Measurements from ENCODE around the gene HOMER2.

The HOMER2 gene

GRCh38 chr15:82856397-82857170, 95.9 kb downstream of the HOMER2 start:
- no peak for DNase-seq (ENCODE audit: low read depth)

- no peak for DNase-seq (ENCODE audit: low read depth)
Measured at GRCh38 chr15:82855286-82856100, 97.0 kb downstream of the HOMER2 start.

DNA sequence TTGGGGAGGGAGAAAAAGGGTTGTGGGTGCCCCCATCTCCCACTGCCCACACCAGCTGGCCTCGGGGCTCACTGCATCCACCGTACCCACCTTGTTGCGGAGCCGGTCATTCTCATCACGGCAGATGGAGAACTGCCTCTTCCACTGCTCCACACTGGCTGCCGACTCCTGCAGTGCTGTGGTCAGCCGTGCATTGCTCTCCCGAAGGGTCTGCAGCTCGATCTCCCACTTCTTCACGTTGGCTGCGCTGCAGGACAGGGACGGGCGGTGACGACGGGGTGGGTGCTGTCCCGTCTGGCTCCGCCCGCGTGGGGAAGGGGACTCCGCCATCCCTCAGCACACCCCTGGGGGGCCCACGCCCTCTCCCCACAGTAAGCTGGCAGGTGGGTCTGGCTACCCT, 98.0 kb downstream of the HOMER2 start:
- DNase-seq (ENCODE audit: low read depth) = no peak

GRCh38 chr15:82852941-82853561, 99.5 kb downstream of the HOMER2 start:
- no peak for DNase-seq (ENCODE audit: low read depth)

GRCh38 chr15:82851981-82852511, 100.5 kb downstream of the HOMER2 start:
- DNase-seq (ENCODE audit: low read depth) = no peak

- DNase-seq (ENCODE audit: low read depth) = no peak
Measured at GRCh38 chr15:82851306-82851850, 101.1 kb downstream of the HOMER2 start.

- DNase-seq (ENCODE audit: low read depth) = no peak
Measured at GRCh38 chr15:82850731-82851130, 101.8 kb downstream of the HOMER2 start.

DNA sequence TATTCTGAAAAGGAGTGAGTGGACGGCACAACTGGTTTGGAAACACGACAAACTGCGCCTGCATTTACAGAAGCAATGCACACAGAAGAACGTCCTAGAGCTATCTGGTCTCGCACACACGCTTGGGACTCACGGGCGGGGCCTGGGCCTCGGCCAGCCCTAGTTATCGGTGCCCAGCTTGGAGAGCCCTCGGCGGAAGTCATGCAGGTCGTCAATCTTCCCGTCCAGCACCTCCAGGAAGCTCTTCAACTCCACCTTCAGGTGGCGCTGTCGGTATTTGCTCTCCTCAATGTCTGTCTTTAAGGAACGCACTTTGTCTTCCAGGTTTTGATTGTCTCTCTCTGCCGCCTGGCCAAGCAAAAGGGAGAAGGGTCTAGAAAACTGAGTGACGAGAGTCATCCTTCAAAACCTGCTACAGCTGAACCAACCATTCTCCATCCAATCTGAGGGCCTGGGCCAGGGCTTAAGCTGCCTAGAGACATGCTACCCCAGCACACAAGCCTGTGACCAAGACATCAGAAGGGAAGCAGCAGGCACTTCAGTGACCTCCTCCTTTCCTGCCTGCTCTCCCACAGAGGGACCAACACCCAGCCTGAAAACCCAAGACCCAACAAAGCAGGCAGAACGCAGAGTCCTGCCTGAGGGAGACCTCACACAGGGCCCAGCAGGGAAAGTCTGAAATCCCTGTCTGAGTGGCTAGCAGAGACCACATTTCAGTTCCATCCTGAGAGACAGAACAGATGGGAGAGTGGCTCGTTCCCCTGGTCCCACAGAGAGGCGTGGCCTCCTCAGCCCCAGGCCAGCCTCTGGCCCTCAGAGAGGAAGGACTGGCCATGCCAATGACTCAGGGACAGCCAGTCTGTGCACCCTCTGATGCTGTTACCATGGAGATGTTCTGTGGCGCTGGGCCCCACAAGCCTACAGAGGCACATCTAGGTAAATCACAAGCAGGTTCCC, 102.7 kb downstream of the HOMER2 start:
- DNase-seq (ENCODE audit: low read depth) = peak; percentile 98

DNA sequence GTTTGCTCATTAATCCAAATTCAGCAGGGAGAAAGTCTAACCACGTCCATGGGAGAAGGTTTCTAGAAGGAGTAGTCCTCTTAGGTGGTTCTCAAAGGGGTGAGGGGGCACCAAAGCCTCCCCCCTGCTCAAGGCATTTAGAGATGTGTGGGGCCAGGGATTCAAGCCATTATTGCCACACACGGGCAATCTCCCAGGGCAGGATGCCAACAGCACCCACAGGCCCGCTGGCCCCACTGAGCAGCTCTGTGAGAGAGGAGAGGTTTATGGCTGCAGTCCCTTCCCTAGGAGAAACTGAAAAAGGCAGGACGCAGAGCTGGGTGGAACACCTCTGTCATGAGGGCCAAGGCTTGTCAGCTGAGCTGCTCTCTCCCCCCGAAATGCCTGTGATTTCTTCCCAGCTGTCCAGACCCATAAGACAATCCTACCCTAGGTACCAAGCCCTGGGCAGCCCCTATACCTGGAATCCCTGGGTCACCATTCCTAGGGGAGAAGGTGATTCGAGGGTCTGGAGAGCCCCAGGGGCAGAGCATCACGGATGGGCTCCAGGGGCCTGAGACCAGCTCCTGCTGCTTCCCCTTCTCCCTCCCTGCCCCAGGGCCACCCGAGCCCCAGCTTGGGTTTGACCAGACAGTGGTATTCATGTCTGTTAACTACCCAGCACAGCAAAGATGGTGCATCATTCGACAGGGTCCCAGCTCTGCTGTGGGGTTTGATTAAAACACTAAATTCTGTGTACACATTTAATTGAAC, 104.1 kb downstream of the HOMER2 start:
- DNase-seq (ENCODE audit: low read depth) = no peak

DNA sequence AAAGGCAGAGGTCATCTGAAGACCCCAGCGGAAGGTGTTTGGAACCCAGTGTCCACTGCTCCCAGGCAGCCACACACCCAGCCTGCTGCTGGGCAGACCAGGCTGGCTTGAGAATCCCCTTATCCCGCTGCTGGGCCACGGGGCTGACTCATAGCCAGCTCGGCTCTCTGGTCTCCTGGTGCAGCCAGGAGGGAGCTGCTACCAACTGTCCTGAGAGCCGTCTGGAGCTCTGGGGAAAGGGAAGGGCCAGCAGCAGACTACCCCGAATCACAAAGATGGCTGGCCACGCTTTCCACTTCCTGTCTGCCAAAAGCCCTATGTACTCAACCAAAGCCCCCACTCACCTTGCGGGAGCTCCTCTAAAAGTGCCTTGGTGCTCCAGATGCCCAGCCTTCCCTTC, 104.8 kb downstream of the HOMER2 start:
- no peak for DNase-seq (ENCODE audit: low read depth)

DNA sequence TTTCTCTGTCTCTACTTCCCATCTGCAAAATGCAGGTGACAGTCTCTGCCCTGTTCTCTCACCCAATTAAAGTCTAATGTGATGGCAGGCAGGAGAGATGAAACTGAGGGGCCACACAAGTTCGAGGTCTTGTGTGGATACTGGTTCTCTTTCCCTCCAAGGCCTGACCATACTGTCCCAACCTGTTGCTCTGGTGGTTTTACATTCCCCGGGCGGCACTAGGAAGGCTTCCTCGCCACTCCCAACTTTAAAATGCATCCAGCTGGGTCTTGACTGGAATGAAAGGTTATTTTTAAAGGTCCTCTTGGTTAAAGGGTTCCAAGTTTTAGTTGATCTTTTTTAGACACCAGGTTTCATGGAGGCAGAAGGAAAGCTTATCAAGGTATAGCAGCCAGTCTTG, 105.9 kb downstream of the HOMER2 start:
- DNase-seq (ENCODE audit: low read depth) = no peak

DNA sequence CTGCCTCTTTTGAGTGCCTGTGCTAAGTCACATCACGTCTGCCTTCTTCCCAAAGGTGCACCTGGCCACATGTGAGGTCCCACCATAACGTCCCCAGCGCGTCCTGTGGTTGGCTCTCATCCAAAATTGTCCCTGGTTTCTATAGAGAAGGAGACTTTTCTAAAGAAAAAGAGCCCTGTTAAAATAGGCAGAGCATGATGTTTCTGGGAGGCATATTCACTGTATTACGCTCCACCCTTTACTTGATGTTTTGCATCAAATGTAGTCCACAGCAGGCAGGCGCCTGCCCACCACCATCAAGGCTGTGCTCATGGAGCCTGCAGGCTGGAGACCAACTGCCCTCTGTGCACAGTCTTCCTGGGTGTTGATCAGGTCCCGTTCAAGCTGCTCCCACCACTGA, 106.8 kb downstream of the HOMER2 start:
- no peak for DNase-seq (ENCODE audit: low read depth)

DNA sequence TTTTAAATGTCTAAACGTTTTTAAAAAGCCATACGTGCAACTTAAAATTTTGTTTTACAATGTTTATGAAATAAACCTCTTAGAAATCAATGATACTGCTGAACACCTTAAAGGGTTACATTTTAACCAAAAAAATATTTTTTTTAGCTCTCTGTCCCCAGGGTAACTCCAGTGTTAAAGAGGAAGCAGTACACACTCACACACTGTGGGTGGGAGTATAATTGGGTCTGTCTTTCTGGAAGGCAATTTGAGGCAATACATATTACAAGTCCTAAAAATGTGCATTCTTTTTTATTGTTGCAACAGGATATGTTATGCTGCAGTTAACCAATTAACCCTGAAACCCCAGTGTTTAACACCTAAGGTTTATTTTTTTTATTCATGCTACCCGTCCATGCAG, 109.0 kb downstream of the HOMER2 start:
- no peak for DNase-seq (ENCODE audit: low read depth)

- DNase-seq (ENCODE audit: low read depth) = no peak
Measured at GRCh38 chr15:82840166-82840565, 112.4 kb downstream of the HOMER2 start.

DNA sequence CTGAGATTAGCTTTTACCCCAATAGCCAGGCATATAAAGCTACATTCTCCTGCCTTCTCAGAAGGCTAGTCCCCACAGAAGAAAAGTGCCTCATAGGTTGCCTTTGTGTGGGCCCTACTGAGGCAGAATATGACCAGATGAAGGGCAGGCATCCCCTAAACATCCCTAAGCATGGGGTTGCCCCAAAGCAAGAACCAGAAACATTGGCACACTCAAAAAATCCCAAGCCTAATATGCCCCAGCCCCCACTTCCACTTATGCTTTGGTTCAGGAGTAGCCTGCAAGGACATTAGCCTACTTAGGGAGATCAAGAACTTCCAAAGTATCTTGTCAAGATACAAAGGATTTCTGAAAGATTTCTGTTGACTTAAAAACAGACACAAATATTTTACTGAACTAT, 113.4 kb downstream of the HOMER2 start:
- DNase-seq (ENCODE audit: low read depth) = no peak

GRCh38 chr15:82838096-82838735, 114.3 kb downstream of the HOMER2 start:
- DNase-seq (ENCODE audit: low read depth) = no peak

GRCh38 chr15:82835391-82835917, 117.1 kb downstream of the HOMER2 start:
- no peak for DNase-seq (ENCODE audit: low read depth)

- DNase-seq (ENCODE audit: low read depth) = no peak
Measured at GRCh38 chr15:82833362-82833682, 119.2 kb downstream of the HOMER2 start.

DNA sequence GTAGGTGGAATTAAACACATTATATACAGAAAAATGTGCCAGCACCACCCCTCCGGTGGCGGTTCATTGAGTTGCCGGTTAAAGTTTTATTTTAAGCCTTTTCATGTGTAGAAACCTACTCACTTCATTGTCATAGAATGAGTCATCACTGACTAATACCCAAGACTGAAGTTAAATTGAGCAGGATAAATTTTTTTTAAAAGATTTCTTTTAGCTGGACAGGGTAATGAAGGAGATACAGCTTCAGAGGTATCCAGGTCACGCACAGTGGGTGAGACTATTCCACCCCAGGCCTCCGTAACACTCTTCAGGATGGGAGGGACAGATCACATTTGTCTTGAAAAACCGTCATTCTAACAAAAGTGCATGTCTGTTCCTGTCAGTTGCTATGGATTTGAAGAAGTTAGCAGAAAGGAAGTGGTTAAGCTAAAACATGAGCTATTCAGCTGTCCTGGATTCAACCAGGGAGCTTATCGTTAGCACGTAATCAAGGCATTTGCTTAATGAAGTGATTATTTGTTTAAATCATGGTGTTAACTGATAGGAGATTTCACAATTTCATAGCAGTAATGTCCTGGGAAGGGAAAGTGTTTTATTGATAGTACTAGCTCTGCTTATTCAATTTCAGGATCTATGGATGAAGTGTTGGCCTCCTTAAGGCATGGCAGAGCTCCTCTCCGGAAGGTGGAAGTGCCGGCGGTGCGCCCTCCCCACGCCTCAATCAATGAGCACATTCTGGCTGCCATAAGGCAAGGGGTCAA, 119.7 kb downstream of the HOMER2 start:
- DNase-seq (ENCODE audit: low read depth) = no peak
